Measurements from ENCODE around the gene PAEP.

DNA sequence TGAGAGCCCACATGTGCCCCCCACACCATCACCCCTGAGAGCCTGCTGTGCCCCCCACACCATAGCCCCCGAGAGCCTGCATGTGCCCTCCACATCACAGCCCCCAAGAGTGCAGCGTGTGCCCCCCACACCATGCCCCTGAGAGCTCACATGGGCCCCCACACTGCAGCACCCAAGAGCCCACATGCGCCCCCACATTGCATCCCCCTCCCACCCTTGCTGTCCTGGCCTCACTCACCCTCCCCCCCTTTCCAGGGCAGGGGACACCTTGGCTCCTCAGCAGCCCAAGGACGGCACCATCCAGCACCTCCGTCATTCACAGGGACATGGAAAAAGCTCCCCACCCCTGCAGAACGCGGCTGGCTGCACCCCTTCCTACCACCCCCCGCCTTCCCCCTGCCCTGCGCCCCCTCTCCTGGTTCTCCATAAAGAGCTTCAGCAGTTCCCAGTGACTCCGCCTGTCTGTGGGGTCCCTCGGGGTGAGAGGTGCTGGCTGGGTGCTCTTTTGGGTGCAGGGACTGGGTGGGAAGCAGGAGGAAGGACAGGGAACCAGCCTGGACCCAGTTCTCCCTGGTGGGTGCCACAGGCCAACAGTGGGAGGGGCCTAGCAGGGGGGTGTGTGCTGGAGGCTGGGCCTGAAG, 35.3 kb upstream of the PAEP start:
- TF ChIP-seq, protein P1, sequence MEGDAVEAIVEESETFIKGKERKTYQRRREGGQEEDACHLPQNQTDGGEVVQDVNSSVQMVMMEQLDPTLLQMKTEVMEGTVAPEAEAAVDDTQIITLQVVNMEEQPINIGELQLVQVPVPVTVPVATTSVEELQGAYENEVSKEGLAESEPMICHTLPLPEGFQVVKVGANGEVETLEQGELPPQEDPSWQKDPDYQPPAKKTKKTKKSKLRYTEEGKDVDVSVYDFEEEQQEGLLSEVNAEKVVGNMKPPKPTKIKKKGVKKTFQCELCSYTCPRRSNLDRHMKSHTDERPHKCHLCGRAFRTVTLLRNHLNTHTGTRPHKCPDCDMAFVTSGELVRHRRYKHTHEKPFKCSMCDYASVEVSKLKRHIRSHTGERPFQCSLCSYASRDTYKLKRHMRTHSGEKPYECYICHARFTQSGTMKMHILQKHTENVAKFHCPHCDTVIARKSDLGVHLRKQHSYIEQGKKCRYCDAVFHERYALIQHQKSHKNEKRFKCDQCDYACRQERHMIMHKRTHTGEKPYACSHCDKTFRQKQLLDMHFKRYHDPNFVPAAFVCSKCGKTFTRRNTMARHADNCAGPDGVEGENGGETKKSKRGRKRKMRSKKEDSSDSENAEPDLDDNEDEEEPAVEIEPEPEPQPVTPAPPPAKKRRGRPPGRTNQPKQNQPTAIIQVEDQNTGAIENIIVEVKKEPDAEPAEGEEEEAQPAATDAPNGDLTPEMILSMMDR (IDR thresholded peaks at IDR 0.05), result no peak
- no peak for TF ChIP-seq POLR2A (IDR thresholded peaks at IDR 0.05)

Measured in uterus (tissue), 2 donors.